Daoy (cell line): ENCODE measurements around the gene TMEM51. TPM values are rescaled to one million over a fixed set of nuclear protein-coding genes. Genes with fewer than 3 reads are reported as not detected.
"Not testable (repeated sequence)": the region's sequence is repeated elsewhere in the genome, so short reads cannot be mapped to it uniquely, and the experiment has no call there.

ENCODE experiments used
- DNase-seq: peaks from one replicate; pipeline ENCODE4 v3.0.0-alpha.2; 2015; ENCODE audit warnings: low read depth
- total RNA-seq: library from RNA; depleted of rRNA; stranded (reverse); fragments of >200 nt; shearing (Covaris generic); gene quantifications from 2 replicates; pipeline ENCODE4 v1.2.3, GENCODE V29; 2014

Gene TMEM51
- total RNA-seq, 1 experiment from 2014 or later: 18.4 TPM

DNA sequence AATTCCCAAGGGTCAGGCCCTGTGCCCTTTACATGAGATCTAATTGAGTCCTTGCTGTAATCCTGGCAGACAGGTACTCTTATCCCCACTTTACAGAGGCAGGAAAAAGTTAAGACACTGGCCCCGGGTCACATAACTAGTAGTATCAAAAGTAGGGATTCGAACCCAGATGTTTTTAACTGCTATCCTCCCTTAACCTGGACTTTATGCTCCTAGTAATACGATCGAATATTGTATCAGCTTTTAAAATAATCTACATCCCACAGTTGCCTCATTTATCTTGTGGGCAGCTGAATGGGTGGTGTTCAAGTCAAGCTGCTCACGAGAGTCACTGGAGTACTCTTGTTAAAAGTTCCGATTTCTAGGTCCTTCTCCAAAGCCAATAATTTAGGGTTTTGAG, 25.5 kb upstream of the TMEM51 start:
- no peak for DNase-seq

DNA sequence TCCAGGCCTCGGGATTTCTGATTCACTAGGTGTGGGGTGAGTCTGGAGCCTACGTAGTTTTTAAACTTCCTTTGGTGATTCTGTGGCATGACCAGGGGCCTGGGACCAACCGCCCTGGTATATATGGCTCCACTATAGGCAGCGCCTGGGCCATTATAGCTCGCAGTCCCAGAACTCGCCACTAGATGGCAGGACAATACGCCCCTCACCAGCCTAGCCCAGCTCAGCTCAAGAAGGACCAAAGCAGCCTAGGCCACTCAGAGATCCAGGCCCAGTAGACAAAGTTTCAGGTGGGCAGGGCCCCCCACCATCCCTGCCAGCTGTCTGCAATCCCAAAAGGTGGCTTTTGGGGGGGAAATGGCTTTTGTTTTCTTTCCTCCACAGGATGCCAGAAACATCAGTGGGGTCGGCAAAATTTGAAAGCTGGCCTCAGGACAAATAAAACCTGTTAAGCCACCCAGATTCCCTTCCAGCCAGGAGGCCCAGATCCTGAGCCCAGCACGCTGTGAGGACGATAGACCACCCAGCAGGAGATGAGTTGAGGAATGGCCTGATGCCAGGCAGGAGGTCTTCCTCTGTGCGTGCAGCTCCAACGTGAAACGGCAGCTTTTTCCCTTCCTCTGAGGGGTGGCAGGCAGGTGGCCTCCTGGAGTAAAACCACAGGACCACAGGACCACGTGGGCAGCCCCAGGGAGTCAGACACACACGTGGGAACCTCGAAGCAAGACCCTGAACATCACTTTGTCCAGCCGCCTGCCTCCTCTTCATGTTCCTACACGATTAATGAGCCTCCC, 24.8 kb upstream of the TMEM51 start:
- DNase-seq: peak; percentile 80

DNA sequence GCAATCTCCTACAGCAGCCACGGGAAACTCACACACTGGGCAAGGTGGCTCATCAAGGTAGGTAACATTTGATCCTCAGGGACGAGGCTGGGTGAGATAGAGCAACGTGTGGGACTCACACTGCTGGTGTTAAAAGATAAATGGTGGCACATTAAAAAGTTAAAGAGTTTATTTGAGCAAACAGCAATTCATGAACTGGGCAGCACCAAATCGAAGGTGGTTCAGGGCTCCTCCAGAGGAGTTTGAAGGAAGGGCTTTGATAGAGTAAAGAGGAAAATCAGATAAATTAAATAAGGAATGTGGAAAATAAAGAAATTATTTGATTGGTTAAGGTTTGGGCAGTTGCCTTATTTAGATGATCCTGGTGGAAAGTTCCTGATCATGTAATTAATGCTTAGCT, 23.6 kb upstream of the TMEM51 start:
- no peak for DNase-seq

DNA sequence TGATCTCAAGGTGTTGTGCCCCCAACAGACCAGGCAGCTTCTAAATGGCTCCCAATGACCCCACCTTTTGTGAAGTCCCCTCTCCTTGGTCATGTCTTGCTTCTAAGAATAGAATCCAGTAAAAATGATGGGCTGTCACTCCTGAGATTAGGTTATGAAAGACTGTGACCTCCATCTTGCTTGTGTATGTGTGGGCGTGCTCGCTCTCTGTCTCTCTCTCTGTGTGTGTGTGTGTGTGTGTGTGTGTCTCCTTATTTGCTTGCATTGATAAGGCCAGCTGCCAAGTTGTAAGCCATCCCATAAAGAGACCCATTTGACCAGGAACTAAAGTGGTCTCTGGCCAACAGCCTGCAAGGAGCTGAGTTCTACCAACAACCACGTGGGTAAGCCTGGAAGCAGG, 22.9 kb upstream of the TMEM51 start:
- DNase-seq: no peak

DNA sequence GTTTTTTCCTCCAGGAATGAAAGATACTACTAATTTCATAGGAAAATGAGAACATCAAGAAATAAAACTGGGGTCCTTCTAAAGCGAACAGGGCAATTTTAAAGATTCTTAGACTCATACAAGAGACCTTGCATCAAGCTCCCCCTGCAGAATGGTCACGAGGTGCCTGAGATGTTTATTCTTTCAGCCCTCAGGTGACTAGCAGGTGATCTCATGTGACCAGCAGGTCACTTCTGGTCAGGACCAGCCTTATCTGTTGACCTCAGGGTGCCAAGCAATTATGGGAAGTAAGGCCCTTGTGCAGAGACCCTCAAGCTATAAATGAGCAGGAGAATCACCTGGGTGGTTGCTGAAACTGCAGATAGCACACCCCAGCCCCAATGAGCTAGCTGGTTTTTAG, 20.6 kb upstream of the TMEM51 start:
- no peak for DNase-seq

DNA sequence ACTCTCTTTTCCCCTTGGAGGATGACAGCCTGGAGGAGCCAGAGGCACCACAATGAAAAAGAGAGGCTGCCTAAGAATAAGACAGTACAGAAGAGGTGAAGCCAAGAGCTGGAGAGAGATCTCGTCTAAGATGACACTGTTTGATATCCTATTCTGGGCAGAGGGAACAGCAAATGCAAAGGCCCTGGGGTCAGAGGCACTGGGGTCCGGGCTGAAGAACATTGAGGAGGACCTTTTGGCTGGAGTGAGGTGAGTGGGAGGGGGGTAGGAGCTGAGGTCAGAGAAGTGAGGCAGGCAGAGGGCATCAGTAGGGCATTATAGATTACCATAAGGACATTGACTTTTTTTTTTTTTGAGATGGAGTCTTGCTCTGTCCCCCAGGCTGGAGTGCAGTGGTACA, 19.3 kb upstream of the TMEM51 start:
- DNase-seq: no peak

DNA sequence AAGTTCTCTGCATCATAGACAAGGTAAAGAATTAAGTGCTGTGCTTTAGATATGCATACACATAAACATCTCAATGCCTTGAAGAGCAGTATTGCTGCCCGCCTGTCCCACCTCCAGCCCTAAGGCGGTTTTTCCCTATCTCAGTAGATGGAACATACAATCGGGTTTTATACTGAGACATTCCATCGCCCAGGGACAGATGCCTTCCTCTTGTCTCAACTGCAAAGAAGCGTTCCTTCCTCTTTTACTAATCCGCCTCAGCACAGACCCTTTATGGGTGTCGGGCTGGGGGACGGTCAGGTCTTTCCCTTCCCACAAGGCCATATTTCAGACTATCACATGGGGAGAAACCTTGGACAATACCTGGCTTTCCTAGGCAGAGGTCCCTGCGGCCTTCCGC, 17.9 kb upstream of the TMEM51 start:
- not testable (repeated sequence) for DNase-seq

DNA sequence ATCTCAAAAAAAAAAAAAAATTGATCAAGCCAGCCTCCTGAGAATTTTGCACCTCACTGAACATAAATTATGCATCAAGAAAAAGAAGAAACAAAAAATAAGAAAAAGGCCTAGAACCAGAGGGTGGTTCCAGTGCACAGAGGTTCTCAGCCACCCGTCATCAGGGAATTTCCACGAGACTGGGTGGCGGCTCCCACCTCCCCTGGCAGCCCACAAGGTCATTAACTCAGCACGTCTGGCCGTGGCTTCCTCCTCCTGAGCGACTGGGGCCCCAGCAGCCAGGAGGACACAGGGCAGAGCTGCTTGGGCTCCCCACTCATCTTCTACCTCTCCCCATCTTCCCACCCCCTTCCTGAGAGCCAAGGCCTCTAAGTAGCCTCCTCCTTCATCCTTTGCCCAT, 15.7 kb upstream of the TMEM51 start:
- peak; percentile 48 for DNase-seq

DNA sequence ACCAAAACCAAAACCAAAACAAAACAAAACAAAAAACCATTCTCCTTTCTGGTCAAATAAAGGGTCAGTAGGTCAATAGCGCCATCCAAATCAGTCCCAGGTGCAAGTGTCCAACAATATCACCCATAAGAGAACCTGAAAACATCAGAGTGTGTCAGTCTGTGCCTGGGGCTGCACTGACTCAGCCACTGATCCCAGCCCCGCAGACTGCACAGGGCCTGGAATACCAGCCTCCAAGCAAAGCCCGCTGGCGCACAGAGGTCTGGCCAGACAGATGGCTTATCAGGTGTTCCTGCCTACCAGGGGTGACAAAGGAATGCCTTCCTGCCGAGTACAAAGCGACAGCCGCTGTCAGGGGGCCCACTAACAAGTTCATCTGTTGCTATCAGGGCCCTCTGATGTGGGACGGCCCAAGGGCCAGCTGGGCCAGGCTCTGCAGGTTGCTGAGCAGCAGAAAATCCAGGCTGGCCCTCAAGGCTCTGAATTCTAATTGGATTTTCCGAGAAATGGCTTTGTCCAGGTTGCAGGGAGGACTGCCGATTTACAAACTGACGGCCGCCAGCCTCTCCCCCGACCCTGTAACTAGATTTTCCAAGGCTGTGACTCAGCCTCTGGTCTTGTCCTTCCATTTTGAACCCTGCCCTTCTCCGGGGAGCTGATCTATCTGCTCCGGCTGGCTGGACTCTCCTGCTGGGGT, 13.7 kb upstream of the TMEM51 start:
- DNase-seq: peak; percentile 73

DNA sequence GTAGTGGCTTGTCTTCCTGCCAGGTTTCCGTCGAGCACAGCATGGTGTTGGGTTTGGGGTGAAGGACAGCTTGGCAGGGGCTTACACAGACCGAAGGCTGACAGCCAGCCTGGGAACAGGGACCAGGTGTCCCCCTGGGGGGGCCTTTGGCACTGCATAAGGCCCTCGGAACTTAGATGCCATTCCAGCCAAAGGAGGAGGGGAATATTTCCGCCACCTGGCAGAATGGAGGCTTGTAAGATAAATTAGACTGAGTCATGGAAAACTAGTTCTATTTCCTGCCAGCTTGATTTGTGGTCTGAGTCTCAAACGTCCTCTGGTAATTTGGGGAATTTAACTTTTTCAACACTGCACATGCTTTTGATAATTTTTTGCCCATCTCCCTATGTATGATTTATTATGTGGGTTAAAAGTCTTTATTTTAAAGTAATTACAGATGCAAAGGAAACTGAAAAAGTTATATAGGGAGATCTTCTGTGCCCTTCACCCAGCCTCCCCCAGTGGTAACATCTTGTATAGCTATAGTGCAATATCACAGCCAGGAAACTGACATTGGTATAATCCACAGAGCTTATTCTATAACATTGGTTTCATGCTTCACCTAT, 11.5 kb upstream of the TMEM51 start:
- DNase-seq: peak; percentile 71

DNA sequence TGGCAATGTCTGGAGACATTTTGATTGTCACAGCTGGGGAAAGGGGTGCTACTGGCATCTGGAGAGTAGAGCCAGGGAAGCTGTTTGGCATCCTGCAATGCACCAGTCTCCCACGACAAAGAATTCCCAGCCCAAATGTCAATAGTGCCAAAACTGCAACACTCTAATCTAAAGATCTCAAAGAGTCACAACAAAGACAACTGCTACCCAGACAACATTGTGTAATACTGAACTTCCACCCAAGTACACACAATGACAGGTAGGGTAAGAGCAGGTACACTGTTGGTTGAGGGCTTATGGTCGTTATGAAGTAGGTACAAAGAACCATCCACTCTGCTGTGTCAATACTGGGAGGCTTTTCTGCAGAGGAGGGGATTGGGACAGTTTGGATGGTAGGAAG, 8.2 kb upstream of the TMEM51 start:
- no peak for DNase-seq

DNA sequence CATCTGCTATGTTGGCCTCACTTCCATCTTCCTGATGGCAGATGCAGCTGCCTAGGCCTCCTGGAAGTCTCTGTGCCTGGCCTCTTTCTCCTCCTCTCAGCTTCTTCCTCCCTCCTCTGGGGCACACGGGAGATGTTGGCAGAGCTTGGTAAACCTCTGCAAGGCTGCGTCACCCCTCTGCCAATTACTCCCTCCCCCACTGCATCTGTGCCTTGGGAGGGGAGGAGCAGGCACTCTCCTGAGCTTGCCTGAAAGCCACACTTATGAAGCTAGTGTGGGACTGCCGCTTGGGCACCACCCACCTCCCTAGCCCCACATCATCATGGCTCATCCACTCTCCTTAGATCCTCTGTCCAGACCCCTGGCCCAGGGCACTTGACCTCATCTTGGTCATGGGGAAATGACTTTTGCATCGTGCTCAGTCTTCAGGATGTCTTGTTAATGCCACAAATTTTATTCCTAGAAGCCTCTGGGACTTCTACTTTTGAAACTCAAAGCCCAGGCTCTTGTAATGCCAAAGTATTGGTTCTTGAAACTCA, 7.3 kb upstream of the TMEM51 start:
- DNase-seq: no peak

DNA sequence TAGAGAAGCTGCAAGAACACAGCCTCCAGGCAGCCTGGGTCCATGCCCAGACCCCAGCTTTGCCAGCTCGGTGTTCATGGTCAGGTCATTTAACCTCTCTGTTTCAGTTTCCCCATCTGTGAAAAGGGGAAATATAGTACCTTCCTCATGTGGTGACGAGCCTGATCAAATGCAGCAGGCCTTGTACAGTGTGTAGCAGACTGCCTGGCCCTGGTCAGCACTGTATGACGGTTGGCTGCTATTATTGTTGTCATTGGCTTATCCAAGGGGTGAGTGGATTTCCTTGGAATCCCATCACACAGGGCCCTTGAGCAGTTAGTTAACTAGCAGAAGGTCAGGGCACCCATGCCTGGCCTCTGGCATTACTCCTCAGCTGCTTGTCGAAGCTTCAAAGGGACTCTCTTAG, 6.6 kb upstream of the TMEM51 start:
- no peak for DNase-seq

DNA sequence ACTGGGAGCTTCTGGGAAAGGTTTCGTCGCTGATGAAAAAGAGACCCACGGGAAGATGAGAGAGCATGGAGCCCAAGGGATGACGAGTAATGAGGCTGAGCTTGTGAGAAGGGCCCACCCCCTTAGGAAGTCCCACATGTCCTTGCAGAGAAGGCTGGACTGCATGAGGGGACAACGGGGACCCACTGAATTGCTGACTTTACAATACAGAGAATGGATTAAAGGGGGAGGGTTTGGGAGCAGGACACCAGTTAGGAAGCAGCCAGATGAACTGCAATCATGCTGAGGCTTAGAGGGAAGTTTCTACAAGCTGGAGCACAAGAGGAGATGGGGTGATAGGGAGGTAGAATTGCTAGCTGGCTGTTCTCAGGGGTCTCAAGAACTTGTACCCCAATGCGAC, 5.5 kb upstream of the TMEM51 start:
- DNase-seq: no peak

DNA sequence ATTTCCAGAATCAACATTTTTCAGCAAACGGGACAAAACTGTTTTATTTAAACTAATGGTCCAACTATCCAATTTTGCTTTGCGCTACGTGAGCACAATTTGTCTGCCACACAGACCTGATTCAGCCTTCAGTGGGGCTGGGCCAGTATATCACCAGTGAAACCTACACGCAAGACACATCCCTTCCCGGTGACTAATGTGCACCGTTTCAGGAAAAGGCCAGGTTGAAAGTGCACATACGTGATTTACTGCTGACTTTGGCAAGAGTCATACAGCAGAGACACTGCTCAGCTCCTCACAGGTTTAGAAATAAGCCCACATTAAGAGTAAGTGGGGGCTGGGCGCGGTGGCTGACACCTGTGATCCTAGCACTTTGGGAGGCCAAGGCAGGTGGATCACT, 5.1 kb upstream of the TMEM51 start:
- no peak for DNase-seq

DNA sequence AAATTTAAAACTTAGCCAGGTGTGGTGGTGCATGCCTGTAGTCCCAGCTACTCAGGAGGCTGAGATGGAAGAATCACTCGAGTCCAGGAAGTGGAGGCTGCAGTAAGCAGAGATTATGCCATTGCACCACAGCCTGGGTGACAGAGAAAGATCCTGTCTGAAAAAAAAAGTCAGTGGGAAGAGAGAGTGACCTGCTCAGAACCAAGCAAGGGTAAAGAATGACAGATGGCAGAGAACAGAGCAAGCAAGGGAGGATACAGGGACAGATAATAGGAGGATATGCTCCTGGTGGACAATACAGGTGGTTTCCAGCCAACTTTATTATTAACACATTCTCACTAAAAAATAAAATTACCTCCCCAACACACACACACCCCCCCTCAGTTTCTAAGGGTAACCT, 4.6 kb upstream of the TMEM51 start:
- no peak for DNase-seq

DNA sequence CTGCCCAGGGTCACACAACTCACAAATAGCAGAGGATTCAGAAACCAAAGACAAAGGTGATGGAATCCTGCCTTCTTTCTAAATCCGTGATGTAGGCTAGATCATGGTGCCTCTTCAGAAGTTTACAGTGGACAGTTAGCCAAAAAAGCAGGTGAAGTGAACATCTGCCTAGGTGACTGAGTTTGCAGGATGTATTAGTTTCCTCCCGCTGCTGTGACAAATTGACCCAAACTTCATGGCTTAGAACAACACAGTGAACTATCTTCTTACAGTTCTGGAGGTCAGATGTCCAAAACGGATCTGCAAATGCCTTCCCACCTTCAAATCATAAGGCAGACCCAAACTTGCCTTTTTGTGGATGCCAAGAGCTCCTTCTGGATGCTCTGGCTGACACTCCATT, 3.2 kb upstream of the TMEM51 start:
- no peak for DNase-seq

DNA sequence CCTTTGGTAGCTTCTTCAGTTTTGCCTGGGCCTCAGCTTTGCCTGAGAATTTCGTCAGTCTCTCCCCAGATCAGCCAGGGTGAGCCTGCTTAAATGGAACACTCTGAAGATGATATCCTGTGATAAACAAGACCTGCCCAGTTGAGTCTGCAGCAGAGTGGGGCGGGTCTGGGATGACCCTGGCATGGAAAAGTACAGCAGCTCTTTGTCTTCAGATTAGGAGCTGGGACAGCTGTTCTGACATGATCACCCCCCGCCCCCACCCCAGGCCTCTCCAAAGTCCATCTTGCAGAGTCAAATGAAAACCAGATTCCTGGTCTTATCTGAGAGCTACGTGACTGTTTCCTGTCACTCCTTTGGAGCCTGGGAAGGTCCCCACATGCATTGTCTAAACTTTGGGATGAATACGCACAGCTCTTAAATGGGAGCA, 2.2 kb upstream of the TMEM51 start:
- no peak for DNase-seq

DNA sequence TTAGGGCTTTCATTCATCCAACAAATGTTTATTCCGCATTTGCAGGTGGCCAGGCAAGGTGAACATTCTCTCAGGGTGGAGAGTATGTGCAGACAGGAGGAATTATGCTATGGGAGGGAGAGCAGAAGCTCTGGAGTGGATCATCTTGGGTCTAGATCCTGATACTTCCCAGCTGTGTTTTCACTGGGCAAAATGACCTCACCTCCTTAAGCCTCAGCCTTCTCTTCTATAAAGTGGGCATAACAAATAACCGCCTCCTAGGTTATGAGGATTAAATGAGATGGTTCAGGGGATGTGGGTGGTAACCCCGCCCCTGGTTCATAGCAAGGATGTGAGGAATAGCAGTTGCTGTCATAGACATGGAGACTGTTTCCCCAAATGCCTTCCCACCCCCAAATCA, 1.7 kb upstream of the TMEM51 start:
- DNase-seq: no peak

DNA sequence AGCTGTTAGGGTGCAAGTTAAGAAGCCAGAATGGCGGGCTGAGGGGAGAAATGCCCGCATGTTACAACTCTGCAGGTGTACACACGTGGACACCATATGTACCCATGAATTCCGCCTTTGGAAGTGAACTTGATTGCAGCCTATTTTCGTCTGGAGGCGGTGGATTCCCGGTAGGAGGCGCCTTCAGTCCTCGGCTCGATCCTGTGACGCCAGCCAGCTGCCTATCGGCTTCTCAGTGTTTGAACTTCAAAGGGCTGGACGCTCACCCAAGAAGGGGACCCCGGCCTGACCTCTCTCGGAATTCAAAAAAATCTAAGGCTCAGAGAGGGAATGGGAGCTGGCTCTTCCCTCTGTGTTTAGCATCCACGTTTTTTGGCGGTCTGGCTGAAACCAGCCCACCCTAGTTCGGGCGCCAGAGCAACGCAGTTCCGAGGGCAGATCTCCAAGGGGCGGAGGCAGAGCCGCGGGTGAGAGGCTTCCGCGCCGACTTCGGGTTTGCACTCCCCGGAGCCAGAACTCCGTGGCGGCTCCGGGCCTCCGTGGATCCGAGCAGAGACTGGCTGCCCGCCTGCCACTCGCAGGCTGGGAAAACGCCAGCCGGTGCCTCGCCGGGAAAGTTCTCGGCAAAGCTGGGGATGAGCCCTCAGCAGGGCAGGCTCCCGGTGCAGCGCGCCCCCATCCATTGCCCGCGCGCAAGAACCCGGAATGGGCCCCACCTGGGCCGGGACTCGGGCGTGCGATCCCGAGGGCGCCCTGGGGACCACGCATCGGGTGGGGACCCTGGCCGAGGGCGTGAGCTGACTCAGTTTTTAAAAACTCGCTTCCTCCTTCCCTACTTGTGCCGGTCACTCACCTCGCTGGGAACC, 996 bp upstream of the TMEM51 start:
- peak; percentile 91 for DNase-seq

DNA sequence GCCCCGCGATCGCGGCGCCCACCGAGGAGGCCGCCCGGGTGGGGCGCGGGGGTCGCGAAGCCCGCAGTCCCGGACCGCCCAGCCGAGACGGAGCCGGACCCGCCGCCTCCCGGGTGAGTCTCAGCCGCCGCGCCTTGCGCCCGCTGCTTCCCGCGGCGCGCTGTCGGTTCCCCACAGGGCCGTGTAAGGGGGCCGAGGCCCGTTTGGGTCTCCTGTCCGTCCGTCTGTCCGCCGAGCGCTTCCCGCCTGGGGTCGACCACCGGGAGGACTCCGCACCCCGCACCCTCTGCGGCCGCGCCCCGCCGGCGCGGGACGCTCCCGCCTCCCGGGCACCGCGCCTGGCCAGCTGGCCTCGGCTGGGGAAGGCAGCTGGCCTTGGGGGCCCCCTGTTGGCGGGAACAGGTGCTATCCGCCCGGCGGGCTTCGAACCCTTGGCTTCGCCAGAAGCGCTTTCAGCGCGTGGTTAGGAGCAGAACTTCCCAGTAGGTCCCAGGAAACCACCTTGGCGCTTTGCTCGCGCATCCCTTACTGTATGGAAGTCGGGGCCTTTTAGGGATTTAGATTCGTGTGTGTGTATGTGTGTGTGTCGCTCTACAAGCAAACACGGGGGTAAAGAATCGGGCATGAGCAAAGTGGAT, 414 bp downstream of the TMEM51 start:
- peak; percentile 83 for DNase-seq
